Peyer's patch (tissue), 4 donors: ENCODE measurements around the gene AK8. TPM values are rescaled to one million over a fixed set of nuclear protein-coding genes. Genes with fewer than 3 reads are reported as not detected.
A peak's percentile ranks its signal among the peaks of the same experiment; 100 is the strongest.

Source experiments
- DNase-seq, 3 donors: peaks; one replicate each; pipeline ENCODE4 v3.0.0-alpha.2; 2017 to 2019
- H3K27ac ChIP-seq, 4 donors: fragments of 200-600 bp; sonication (generic); one replicate each; pipeline ENCODE4 v1.5.1; 2016 to 2019
- H3K27me3 ChIP-seq, 2 donors: fragments of 200-600 bp; sonication (generic); one replicate each; pipeline ENCODE4 v1.5.1; 2019
- H3K36me3 ChIP-seq, 3 donors: fragments of 200-600 bp; sonication (generic); one replicate each; pipeline ENCODE4 v1.5.1; 2016 to 2019
- H3K4me1 ChIP-seq, 4 donors: fragments of 200-600 bp; sonication (generic); one replicate each; pipeline ENCODE4 v1.5.1; 2016 to 2019
- H3K4me3 ChIP-seq, 4 donors: fragments of 200-600 bp; sonication (generic); 1 replicate in 3 of 4; 2 replicates in 1 of 4; pipeline ENCODE4 v1.5.1; 2016 to 2019; ENCODE audit warnings: mild to moderate bottlenecking in 1 of 4
- H3K9me3 ChIP-seq, 4 donors: fragments of 200-600 bp; sonication (generic); one replicate each; pipeline ENCODE4 v1.5.1; 2016 to 2019; ENCODE audit warnings: mild to moderate bottlenecking in 1 of 4
- POLR2A ChIP-seq, 2 donors: fragments of 450-650 bp; IDR thresholded peaks; one replicate each; pipeline ENCODE4 v1.5.1; 2017; ENCODE audit warnings: antibody characterized with exemption in 2 of 2, mild to moderate bottlenecking in 2 of 2, moderate library complexity in 2 of 2
- total RNA-seq, 4 donors: library from RNA; depleted of rRNA; stranded (reverse); fragments of >200 nt; gene quantifications; one replicate each; pipeline ENCODE4 v1.1.0, GENCODE V29; 2016
- TF ChIP-seq, protein P1 (sequence below), 6 experiments: fragments of 450-650 bp in 4 of 6; fragments of 200-600 bp in 2 of 6; sonication (generic) in 1 of 6; IDR thresholded peaks; one replicate each; pipeline ENCODE4 v1.5.1; 2017 to 2019; ENCODE audit warnings: antibody characterized with exemption in 6 of 6, mild to moderate bottlenecking in 3 of 6, moderate library complexity in 1 of 6

The AK8 gene
- total RNA-seq, 4 donors from 2014 or later: not detected

DNA sequence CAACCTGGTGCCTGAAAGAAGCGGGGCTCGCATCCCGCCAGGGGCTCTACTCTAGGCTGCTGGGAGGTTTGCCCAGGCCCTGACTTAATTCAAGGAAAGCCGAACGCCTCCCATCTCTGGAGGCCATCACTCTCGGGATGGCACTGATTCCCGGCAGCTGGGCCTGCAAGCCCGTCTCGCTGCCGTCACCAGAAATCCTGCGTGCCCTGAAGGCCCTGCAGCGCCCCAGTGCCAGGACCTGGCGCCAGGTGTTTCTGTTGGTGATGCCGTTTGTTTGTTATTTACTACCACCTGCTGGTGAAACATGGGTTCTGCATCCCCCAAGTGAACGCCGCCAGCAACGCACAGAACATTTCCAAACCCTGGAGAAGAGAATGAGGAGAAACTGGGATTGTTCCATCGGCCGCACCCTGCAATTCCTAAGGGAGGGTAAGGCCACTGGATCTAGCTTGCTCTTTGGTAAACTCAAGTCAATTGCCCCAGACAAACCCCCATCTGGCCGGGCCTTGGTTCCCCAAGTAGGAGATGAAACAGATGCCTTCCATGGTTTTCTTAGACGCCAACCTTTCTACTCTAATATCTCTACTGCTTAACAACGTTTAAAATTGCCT lies 77.9 kb downstream of the AK8 start:
- DNase-seq: peak; percentile 60 to 86 (median 75)
- H3K27me3 ChIP-seq: peaks cover 0 to 4% of the 10 kb centered on the region in 2 donors
- TF ChIP-seq, protein P1, sequence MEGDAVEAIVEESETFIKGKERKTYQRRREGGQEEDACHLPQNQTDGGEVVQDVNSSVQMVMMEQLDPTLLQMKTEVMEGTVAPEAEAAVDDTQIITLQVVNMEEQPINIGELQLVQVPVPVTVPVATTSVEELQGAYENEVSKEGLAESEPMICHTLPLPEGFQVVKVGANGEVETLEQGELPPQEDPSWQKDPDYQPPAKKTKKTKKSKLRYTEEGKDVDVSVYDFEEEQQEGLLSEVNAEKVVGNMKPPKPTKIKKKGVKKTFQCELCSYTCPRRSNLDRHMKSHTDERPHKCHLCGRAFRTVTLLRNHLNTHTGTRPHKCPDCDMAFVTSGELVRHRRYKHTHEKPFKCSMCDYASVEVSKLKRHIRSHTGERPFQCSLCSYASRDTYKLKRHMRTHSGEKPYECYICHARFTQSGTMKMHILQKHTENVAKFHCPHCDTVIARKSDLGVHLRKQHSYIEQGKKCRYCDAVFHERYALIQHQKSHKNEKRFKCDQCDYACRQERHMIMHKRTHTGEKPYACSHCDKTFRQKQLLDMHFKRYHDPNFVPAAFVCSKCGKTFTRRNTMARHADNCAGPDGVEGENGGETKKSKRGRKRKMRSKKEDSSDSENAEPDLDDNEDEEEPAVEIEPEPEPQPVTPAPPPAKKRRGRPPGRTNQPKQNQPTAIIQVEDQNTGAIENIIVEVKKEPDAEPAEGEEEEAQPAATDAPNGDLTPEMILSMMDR (IDR thresholded peaks at IDR 0.05): peak; percentile 82 to 94 (median 90)
- TF ChIP-seq POLR2A (IDR thresholded peaks at IDR 0.05): no peak
- peaks cover 0 to 11% (median 2%) of the 10 kb centered on the region in 4 donors for H3K4me1 ChIP-seq
- H3K27ac ChIP-seq: no peak overlapping the region
- no peaks in the 10 kb centered on the region for H3K36me3 ChIP-seq
- no peaks in the 10 kb centered on the region for H3K9me3 ChIP-seq
- H3K4me3 ChIP-seq: no peak overlapping the region

DNA sequence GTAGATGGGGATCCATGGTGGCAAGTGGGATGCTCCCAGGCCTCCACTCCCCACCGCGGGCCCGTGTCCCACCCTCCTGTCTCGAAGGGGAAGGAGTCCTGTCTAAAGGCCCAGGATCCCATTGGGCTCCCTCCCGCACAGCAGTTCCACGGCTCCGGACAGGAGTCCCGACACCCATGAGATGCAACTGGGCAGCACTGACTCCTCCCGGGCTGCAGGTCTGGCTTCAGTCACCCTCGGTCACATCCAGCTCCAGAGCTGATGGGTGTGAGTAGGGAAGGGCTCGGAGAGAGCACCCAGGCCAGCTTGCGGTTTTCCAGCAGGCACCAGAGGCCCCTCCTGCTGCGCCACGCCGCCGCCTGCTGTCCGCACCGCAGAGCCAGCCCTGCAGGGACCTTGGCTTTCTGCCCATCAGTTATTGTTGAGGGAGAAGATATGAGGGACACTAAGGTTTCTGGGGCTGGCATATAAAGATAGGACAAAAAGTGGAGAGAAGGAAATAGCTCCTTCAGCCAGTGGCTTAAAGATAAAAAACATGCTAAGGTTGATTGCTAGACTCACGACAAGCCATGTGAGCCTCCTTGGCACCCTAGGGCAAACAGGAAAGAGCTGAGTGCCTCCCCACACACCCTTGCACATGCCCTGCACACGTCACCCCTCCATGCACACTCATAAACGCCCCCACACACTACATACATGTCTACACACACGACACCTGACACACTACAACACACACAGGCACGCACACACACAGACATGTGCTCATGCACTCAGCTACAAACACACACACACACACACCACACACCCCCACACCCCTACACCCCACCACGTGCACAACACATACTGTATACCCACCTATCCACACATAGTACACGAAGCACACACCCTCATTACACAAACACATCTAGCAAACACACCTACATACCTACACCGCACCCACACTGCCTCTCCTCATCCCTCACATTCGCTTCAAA lies 79.0 kb downstream of the AK8 start:
- Histone ChIP-seq H3K27me3 (no peaks in the 10 kb centered on the region), H3K4me3 (no peak overlapping the region), H3K4me1 (peaks cover 0 to 11% (median 2%) of the 10 kb centered on the region in 4 donors), H3K27ac (no peak overlapping the region), H3K9me3 (no peaks in the 10 kb centered on the region), H3K36me3 (no peaks in the 10 kb centered on the region)
- DNase-seq: no peak
- no peak for TF ChIP-seq POLR2A (IDR thresholded peaks at IDR 0.05)
- TF ChIP-seq, protein P1 (IDR thresholded peaks at IDR 0.05): peak in 2 of 6 experiments; percentile 20 to 38

DNA sequence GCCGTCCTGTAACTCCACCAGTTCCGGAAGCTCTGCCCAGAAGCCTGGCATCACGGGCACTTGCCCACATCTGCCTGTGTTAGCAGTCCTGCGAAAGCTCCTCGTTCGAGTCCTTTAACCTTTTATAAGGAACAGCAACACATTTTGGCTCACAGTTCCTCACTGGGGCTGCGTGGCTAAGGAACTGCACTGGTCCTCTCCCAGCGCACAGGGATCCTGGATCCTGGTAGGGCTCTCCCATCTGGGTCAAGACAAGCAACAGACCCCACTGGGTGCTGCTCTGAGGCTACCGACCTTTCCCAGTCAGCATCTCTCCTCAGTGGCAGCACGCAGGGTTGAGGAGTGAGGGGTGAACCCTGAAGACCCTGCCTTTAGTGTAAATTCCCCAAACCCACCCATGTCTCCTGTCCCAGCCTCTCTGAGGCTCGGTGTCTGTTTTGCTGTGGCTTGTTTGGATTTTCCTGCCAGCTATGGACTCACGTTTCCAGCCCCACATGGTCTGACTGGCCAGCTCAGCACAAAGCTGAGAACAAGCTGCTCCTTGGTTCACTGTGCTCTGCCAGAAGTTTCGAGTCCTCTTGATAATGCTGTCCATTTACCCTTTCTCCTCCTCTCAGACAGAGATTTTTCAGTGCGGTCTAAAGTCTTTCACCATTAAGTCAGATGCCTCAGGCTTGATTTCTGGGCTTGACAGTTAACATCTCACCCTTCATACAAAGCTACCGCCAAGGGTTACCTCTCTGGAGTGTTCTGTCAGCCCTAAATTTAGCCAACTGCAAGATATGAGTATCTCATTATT lies 80.0 kb downstream of the AK8 start:
- DNase-seq: no peak
- TF ChIP-seq, protein P1 (IDR thresholded peaks at IDR 0.05): no peak
- no peak for TF ChIP-seq POLR2A (IDR thresholded peaks at IDR 0.05)

DNA sequence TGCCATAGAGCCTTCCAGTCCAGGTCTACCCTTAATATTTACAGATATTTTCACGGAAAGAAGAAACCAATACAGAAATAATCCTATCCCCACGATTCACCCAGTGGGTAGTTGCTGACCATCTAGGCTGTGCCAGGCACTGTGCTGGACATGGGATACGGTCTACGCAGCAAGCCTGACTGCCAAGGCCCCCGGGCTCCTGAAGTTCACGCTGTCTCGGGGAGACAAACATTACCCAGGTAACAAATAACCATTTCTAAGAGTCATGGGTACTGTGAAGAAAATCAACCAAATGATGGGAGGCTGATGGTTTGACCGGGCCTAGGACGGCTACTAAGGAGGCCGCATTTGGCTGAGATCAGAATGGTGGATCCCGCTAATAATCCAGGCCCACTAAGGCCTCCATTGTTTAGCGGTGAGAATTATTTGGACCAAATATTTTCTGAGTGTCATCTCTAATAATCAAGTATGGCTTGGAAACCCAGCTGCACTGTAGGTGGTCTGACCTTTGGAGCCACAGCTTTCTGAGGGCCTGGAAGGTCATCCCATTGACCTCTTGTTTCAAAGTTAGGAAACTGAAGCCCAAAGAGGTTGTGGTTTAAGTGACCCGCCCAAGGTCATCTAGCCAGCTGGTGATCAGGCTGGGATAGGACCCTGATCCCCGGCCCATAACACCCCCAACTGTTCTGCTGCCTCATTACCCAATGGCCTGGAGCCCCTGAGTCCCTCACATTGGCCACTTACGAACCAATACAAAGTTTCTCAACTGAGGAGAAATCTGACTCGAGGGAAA lies 82.4 kb downstream of the AK8 start:
- TF ChIP-seq POLR2A (IDR thresholded peaks at IDR 0.05): no peak
- TF ChIP-seq, protein P1 (IDR thresholded peaks at IDR 0.05): no peak
- Histone ChIP-seq H3K4me1 (peaks cover 0 to 11% (median 2%) of the 10 kb centered on the region in 4 donors), H3K27me3 (no peaks in the 10 kb centered on the region), H3K9me3 (no peaks in the 10 kb centered on the region), H3K36me3 (no peaks in the 10 kb centered on the region), H3K27ac (no peak overlapping the region), H3K4me3 (no peak overlapping the region)
- DNase-seq: no peak

More for the DNA sequence above, 80.0 kb downstream of the AK8 start:
- H3K4me1 ChIP-seq: peaks cover 0 to 11% (median 2%) of the 10 kb centered on the region in 4 donors
- H3K36me3 ChIP-seq: no peaks in the 10 kb centered on the region
- H3K27me3 ChIP-seq: no peaks in the 10 kb centered on the region
- H3K9me3 ChIP-seq: no peaks in the 10 kb centered on the region
- no peak overlapping the region for H3K4me3 ChIP-seq
- no peak overlapping the region for H3K27ac ChIP-seq
